ENCODE data around the gene TGFBR1.

Gene TGFBR1

DNA sequence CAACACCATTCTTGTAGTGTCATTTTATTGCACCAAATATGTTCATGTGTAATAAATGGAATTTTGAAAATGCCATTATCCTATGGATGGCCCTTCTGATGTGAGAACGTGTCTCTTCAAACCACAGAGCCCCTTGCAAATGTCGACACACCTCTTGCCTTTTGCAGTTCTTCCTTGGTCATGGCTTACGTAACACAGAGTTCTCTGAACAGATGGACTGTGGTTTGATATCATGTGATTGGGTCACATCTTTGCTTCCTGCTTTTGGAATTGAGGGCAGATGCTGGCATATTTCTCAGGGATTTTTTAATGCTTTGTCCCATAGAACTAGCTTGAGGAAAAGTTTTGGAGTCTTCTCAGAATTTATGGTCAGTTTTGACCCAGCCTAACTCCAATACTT is 4.6 kb downstream of the TGFBR1 start:
- no peak for DNase-seq

- no peak for DNase-seq
Measured at GRCh38 chr9:99112750-99113413, 8.0 kb downstream of the TGFBR1 start.

DNA sequence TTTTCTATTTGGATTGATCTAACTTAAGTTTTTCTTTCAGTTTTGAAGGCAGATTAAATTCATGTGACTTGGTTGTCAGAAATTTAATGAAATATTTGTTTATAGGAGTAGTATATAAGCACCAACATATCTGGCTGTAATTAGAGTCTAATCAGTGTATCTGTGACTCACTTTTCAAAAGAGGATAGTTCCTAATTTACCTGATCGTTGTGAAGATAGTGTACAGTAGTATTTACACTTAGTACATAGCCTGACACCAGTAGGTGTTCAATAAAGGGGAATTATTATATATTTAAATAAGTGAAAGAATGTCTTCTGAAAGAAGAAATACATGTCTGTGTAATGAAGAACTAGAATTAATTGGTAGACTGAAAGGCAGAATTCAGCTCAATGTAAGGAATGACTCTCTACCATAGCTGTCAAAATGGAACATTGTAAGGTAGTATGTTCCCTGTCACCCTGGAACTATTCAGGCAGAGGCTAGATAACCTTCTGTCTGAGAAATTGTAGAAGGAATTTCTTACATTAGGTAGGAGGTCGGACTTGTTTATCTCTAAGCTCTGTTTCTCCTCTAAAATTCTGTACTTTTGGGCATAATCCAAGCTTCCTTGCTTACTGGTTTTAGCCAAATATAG is 8.6 kb downstream of the TGFBR1 start:
- DNase-seq, result no peak

DNA sequence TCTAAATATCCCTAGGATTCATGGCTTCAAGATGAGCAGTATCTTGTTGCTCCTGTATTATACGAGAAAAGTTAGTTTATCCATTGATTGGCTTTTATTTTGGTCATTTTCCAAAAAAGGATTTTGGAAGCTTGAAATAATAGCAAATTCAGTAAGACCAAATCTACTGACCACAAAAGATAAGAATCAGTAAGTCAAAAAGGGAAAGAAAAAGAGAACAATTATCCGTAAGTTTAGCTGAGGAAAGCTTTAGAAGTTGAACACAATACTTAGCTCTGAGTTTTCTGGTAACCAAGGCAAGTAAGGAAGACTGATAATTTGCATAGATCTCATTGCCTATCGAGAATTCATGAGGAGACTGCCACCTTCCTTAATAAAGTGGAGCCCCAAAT is 9.1 kb downstream of the TGFBR1 start:
- no peak for DNase-seq

DNA sequence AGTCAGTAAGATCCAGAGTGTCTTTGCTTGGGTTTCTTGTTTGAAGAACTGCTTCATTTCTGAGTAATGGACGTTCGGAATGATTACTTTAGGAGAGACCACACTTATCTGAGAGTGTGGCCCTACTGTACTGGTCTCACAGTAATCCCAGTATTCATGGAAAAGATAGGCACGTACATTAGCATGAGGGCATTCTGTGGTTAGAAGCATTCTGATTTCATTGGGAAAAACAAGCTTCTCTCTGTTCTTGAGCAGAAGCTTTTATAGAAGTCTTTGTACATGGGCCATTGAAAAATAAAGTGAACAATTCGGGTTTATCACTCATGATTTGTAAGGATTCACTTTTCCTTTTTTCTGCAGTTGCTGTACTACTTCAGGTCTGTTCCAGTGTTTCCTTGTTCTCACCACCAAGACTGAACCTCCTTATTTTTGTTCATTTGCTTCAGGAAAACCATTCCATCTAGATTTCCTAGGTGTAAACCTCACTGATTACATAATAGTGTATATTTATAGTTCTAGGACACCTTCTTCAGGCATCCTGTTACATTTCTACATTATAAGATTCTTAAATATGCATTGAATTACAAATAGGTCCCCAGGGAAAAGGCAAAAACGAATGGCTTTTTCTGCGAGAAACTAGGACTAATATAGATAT is 10.1 kb downstream of the TGFBR1 start:
- DNase-seq, result no peak

- no peak for DNase-seq
Measured at GRCh38 chr9:99116003-99116411, 11.1 kb downstream of the TGFBR1 start.

- DNase-seq, result no peak
Measured at GRCh38 chr9:99118782-99119466, 14.0 kb downstream of the TGFBR1 start.

- no peak for DNase-seq
Measured at GRCh38 chr9:99119976-99120655, 15.2 kb downstream of the TGFBR1 start.

- DNase-seq, result no peak
Measured at GRCh38 chr9:99121604-99122003, 16.7 kb downstream of the TGFBR1 start.

GRCh38 chr9:99124534-99125255 is 19.8 kb downstream of the TGFBR1 start:
- no peak for DNase-seq

DNA sequence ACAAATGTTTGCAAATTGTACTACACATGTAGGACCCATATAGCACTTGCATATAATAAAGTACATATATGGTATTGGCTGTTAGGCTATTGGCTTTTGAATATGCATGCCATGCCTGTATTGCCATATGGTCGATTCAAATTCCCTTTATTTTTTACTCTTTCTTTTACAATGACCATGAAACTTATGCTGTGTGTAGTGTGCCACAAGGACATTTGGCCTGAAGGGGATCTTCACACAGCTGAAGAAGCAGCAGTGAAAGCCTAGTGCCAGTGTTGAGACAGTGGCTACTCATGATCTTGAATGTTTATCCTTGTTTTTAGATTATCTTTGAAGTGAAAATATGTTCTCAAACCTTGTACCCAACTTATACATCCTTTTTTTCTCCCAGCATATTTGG is 20.5 kb downstream of the TGFBR1 start:
- DNase-seq, result no peak

GRCh38 chr9:99126312-99126711 is 21.4 kb downstream of the TGFBR1 start:
- DNase-seq, result no peak

- no peak for DNase-seq
Measured at GRCh38 chr9:99127356-99128132, 22.6 kb downstream of the TGFBR1 start.

DNA sequence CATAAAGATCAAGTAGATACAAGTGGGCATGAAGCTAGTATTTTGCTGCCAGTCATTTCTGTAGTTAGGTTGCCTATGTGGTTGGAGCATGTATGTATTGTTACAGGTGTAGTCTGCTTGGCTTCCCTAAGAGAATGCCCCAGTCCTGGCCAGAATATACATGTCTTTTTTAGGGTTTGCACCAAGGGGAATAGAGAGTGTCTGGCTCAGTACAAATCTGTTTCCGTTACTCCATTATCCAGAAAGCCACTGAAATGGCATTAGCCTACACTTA is 23.2 kb downstream of the TGFBR1 start:
- DNase-seq, result no peak

DNA sequence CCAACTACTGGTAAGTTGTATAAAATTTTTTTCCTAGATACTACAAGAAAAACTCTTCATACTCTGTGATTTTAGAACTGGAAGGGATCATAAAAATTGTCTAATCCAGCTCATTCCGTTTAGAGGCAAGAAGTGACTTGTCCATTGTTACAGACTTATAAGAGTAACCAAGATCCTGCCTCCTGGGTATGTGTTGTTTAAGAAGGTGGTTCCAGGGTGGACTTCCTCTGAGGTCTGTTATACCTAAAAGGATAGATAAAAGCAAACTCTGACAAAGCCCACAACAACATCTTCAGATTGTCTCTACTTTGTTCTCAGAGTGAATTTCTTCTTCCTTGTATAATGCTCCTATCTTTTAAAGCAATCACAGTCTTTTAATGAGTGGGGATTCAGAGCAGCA is 24.2 kb downstream of the TGFBR1 start:
- no peak for DNase-seq

- no peak for DNase-seq
Measured at GRCh38 chr9:99130069-99130468, 25.2 kb downstream of the TGFBR1 start.

DNA sequence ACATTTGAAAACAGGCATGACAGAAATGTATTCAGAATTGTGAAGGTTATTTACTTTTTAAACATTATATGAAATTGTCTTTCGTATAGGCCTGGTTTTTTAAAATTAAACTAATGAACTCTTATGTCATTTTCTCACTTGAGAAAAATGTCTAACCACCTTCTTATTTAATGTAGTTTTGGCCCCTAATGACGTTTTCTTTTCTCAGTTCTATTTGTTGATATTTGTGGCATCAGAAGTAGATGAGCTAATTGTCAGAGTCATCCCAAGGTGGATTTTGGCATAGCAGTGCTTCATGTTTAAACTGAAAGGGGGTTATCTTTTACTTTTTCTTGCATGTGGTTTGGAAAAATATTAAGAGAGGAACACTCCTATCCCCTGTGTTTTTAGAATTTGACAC is 28.2 kb downstream of the TGFBR1 start:
- DNase-seq, result no peak

DNA sequence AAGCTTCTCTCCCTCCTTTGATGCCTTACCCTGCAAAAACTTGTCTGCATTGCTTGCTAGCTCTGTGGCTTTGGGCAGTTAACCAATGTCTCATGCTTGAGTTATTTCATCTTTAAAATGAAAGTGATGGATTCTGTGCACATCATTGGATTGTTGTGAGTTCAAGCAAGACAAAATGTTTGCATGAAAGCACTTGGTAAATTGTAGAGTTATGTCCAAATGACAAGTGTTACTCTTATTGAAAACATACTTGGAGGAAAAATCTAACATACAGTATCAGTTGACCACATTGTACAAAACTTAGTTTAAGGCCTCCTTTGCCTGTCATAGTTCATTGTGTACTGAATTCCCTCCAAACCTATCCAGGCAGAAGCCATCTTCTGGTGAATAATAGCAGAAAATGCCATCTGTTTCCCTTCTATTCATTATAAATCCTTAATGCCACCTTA is 30.0 kb downstream of the TGFBR1 start:
- DNase-seq, result no peak

DNA sequence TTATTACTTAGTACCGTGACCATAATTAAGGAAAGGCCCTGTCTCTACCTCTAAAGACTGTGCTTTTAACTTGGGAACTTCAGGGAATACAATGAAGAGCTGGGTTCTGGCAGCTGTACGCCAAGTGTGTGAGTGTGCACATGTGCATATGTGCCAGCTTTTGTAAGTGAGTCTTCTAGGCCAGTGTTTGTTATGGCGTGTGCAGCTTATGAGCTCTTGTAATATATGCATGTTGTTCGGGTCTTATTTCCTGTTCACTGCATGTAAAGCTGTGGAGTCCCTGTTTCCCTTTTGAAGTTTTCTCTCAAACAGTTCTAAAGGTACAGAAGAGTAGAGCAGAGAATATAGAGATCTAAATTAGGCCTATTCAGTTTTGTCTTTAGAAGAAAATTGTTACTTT is 30.5 kb downstream of the TGFBR1 start:
- no peak for DNase-seq

GRCh38 chr9:99137225-99137624 is 32.3 kb downstream of the TGFBR1 start:
- no peak for DNase-seq

GRCh38 chr9:99137891-99138290 is 33.0 kb downstream of the TGFBR1 start:
- DNase-seq, result no peak
